ENCODE results near the gene ARHGAP22. TPM values are rescaled to one million over a fixed set of nuclear protein-coding genes. Genes with fewer than 3 reads are reported as not detected.

Gene ARHGAP22
- total RNA-seq, 1 donor, result 22.9 TPM

DNA sequence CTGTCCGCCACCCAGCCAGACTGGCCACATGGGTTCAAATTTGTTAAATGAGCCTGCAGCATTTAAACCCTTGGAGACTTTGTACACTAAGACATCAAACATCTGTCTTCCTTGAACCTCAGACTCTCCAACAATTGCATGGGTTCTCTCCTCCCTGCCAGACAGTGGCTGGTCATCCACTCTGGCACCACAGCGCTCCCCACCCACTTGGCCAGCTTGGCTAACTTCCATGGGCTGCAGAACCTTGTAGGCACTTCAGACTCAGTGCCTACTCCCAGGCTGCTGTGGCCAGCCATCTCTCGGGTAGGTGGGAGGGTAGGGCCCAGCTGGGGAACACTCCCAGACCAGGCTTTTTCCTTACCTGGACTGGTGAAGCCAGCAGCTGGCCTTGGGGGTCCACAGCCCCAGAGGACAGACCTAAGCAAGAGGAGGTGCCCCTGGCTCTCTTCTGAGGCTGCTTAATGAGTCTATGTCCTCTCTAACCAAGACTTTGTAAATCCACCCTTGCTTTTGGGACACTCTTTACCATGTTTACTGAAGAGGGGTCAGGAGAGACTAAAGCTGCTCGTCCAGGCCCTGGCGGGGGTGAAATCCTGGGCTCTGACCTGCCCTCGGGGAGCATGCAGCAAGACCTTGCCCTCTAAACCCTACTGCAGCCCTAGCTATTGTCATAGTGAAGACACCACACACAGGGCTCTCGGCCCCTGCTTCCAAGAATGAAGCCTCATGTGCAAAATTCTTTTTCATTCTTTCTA, 82.7 kb downstream of the ARHGAP22 start:
- no peak for DNase-seq (ENCODE audit: low read depth)
- TF ChIP-seq CTCF (IDR thresholded peaks at IDR 0.05; ENCODE audit: insufficient read depth, low read depth, low read length), result no peak
- no peak overlapping the region for H3K4me3 ChIP-seq (ENCODE audit: low read depth, low read length)

DNA sequence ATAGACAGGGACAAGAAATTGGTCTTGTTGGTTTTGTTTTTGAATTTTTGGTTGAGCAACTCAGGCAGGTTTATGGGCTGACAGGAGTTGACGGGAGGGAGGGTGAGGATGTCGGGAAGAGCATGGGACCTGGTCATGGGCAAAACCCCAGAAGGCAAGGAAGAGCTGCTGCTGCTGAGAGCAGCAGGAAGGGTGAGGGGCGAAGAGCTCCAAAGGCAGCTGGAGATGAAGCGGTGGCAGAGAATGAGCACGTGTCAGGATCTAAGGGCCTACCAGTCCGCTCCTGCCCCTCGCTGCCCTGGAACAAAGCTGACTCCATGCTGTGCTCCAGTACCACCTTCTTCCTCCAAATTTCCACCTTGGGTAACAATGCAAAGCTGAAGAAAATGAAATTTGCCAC, 84.3 kb downstream of the ARHGAP22 start:
- H3K4me3 ChIP-seq (ENCODE audit: low read depth, low read length), result no peak overlapping the region
- no peak for TF ChIP-seq CTCF (IDR thresholded peaks at IDR 0.05; ENCODE audit: insufficient read depth, low read depth, low read length)
- no peak for DNase-seq (ENCODE audit: low read depth)

DNA sequence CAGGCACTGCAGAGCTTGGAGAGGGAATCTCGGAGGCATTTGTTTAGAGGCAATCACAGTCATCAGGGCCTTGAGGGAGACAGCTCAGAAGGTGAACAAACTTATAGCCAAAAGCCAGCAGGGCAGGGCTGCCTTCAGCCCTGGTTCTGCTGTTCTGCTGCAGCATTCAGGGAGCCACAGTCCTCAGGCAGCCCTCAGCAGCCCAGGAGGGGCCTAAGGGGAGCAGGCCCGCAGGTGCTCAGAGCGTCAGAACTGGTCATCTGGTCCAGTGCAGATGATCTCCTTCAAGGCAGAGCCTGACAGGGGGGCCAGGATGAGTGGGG, 84.7 kb downstream of the ARHGAP22 start:
- TF ChIP-seq CTCF (IDR thresholded peaks at IDR 0.05; ENCODE audit: insufficient read depth, low read depth, low read length), result no peak
- no peak for DNase-seq (ENCODE audit: low read depth)
- H3K4me3 ChIP-seq (ENCODE audit: low read depth, low read length), result no peak overlapping the region

DNA sequence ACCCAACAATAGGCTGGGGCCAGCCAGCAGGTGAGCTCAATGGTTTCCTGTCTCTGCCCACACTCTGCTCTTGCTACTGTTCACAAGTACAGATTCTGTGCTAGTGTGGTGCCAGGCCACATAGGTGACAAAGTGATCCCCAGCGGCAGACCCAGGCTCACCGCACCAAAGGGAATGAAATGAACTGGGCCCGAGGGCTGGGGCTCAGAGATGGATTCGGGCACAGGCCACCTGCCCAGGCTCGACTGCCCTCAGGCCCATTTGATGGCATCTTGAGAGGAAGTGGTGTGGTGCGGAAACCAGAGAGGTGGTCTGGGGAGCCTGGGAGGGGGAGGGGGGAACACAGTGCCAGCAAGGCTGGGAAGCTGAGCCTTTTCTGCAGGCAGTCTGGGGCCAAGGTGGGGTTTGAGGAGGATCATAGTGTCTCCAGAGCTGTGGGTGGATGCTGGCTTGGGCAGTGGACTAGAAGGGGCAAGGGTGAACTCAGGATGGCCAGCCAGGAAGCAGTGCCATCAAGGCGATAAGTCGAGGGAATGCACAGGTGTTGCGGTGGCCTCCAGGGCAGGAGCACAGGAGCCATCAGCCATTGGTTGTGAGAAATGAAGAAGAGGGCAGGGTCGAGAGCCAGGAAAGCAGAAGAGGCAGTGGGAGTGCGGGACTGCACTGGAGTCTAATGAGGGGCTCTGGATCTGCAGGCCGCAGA, 85.2 kb downstream of the ARHGAP22 start:
- no peak overlapping the region for H3K4me3 ChIP-seq (ENCODE audit: low read depth, low read length)
- TF ChIP-seq CTCF (IDR thresholded peaks at IDR 0.05; ENCODE audit: insufficient read depth, low read depth, low read length), result no peak
- DNase-seq (ENCODE audit: low read depth), result no peak

DNA sequence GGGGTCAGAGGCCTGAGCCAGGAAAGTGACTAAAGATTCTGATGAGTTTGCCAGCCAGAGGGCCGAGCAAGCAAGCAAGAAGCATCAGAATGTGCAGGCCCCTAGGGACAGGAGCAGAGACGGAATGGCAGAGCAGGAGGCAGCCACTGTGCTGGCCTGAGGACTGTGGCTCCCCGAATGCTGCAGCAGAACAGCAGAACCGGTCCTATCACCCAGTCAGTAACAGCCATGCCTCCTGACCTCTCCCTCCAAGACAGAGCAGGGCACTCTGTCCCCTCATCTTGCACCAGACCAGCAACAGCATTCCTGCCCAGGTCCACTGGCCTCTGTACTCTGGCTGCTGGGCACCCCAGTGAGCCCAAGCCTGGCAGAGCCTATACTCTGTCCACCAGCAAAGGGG, 85.9 kb downstream of the ARHGAP22 start:
- no peak for DNase-seq (ENCODE audit: low read depth)
- H3K4me3 ChIP-seq (ENCODE audit: low read depth, low read length), result no peak overlapping the region
- no peak for TF ChIP-seq CTCF (IDR thresholded peaks at IDR 0.05; ENCODE audit: insufficient read depth, low read depth, low read length)

GRCh38 chr10:48517911-48518811, 86.7 kb downstream of the ARHGAP22 start:
- DNase-seq (ENCODE audit: low read depth), result no peak
- no peak overlapping the region for H3K4me3 ChIP-seq (ENCODE audit: low read depth, low read length)
- TF ChIP-seq CTCF (IDR thresholded peaks at IDR 0.05; ENCODE audit: insufficient read depth, low read depth, low read length), result no peak
